H9 (cell line): ENCODE data around the gene WDFY1. TPM values are rescaled to one million over a fixed set of nuclear protein-coding genes. Genes with fewer than 3 reads are reported as not detected.
A peak's percentile ranks its signal among the peaks of the same experiment; 100 is the strongest.

Experiments used
- DNase-seq: peaks from one replicate; pipeline ENCODE4 v3.0.0-alpha.2; 2017
- H2AFZ ChIP-seq: one replicate; pipeline ENCODE4 v1.6.1; 2013; ENCODE audit warnings: mild to moderate bottlenecking, low read length, control low read depth, moderate library complexity
- H2AK5ac ChIP-seq: 2 replicates; pipeline ENCODE4 v1.6.1; 2013; ENCODE audit warnings: low read length, control low read depth, mixed read lengths; ENCODE audit not compliant: insufficient read length
- H2BK120ac ChIP-seq: one replicate; pipeline ENCODE4 v1.6.1; 2013; ENCODE audit warnings: low read depth, mild to moderate bottlenecking, low read length, control low read depth, inconsistent platforms; ENCODE audit not compliant: poor library complexity, severe bottlenecking
- H2BK12ac ChIP-seq: 2 replicates; pipeline ENCODE4 v1.6.1; 2013; ENCODE audit warnings: low read length, control low read depth, mixed read lengths, low read depth; ENCODE audit not compliant: insufficient read length
- H2BK15ac ChIP-seq: 2 replicates; pipeline ENCODE4 v1.6.1; 2013; ENCODE audit warnings: low read depth, low read length, control low read depth
- H2BK20ac ChIP-seq: one replicate; pipeline ENCODE4 v1.6.1; 2013; ENCODE audit warnings: low read depth, mild to moderate bottlenecking, low read length, control low read depth, inconsistent platforms; ENCODE audit not compliant: poor library complexity, severe bottlenecking
- H2BK5ac ChIP-seq: 2 replicates; pipeline ENCODE4 v1.6.1; 2013; ENCODE audit warnings: low read length, control low read depth, mixed read lengths; ENCODE audit not compliant: insufficient read length
- H3K14ac ChIP-seq: 2 replicates; pipeline ENCODE4 v1.6.1; 2013; ENCODE audit warnings: low read length, control low read depth; ENCODE audit not compliant: insufficient read depth
- H3K18ac ChIP-seq: 2 replicates; pipeline ENCODE4 v1.6.1; 2013; ENCODE audit warnings: low read depth, mild to moderate bottlenecking, mixed read lengths, low read length, control low read depth; ENCODE audit not compliant: insufficient read length
- H3K23ac ChIP-seq: 2 replicates; pipeline ENCODE4 v1.6.1; 2013; ENCODE audit warnings: low read length, control low read depth, mixed read lengths, low read depth; ENCODE audit not compliant: insufficient read length
- H3K23me2 ChIP-seq: 2 replicates; pipeline ENCODE4 v1.6.1; 2013; ENCODE audit warnings: low read depth, mild to moderate bottlenecking, mixed read lengths, low read length, control low read depth; ENCODE audit not compliant: insufficient read length, poor library complexity, severe bottlenecking
- H3K27ac ChIP-seq: 2 replicates; pipeline ENCODE4 v1.5.1; 2013; ENCODE audit warnings: low read length, control low read depth, mixed read lengths, low read depth; ENCODE audit not compliant: insufficient read length
- H3K27me3 ChIP-seq: 2 replicates; pipeline ENCODE4 v1.6.1; 2013; ENCODE audit warnings: low read length, control low read depth, inconsistent platforms; ENCODE audit not compliant: insufficient read depth
- H3K4ac ChIP-seq: 2 replicates; pipeline ENCODE4 v1.6.1; 2013; ENCODE audit warnings: low read depth, mild to moderate bottlenecking, control low read depth, inconsistent platforms, low read length, moderate library complexity
- H3K4me1 ChIP-seq: 2 replicates; pipeline ENCODE4 v1.6.1; 2013; ENCODE audit warnings: low read length, control low read depth, inconsistent platforms; ENCODE audit not compliant: insufficient read depth
- H3K4me2 ChIP-seq: 2 replicates; pipeline ENCODE4 v1.6.1; 2013; ENCODE audit warnings: low read length, control low read depth, mixed read lengths; ENCODE audit not compliant: insufficient read length, insufficient read depth
- H3K56ac ChIP-seq: 2 replicates; pipeline ENCODE4 v1.6.1; 2013; ENCODE audit warnings: low read depth, mild to moderate bottlenecking, mixed read lengths, low read length, control low read depth; ENCODE audit not compliant: insufficient read length
- H3K79me1 ChIP-seq: 2 replicates; pipeline ENCODE4 v1.6.1; 2013; ENCODE audit warnings: low read depth, mild to moderate bottlenecking, moderate library complexity, low read length, control low read depth, inconsistent platforms; ENCODE audit not compliant: insufficient read depth, poor library complexity, severe bottlenecking
- H3K79me2 ChIP-seq: 2 replicates; pipeline ENCODE4 v1.6.1; 2013; ENCODE audit warnings: low read length, control low read depth, inconsistent platforms; ENCODE audit not compliant: insufficient read depth
- H3K9ac ChIP-seq: 2 replicates; pipeline ENCODE4 v1.6.1; 2013; ENCODE audit warnings: low read length, control low read depth, mixed read lengths; ENCODE audit not compliant: insufficient read length; ENCODE audit errors: extremely low read depth
- H3K9me3 ChIP-seq: one replicate; pipeline ENCODE4 v1.6.1; 2013; ENCODE audit warnings: low read depth, low read length, inconsistent platforms; ENCODE audit not compliant: control insufficient read depth
- H3T11ph ChIP-seq: one replicate; pipeline ENCODE4 v1.6.1; 2013; ENCODE audit warnings: mild to moderate bottlenecking, low read length, control low read depth, inconsistent platforms
- H4K20me1 ChIP-seq: one replicate; pipeline ENCODE4 v1.6.1; 2013; ENCODE audit not compliant: control insufficient read depth, insufficient read length, insufficient read depth
- H4K5ac ChIP-seq: 2 replicates; pipeline ENCODE4 v1.6.1; 2013; ENCODE audit warnings: low read depth, mild to moderate bottlenecking, mixed read lengths, low read length, control low read depth; ENCODE audit not compliant: insufficient read length
- H4K8ac ChIP-seq: replicated peaks from 2 replicates; pipeline ENCODE4 v1.6.1; 2013; ENCODE audit warnings: low read length, control low read depth, mixed read lengths, low read depth; ENCODE audit not compliant: insufficient read length
- H4K91ac ChIP-seq: 2 replicates; pipeline ENCODE4 v1.6.1; 2013; ENCODE audit warnings: low read depth, mild to moderate bottlenecking, moderate library complexity, mixed read lengths, low read length, control low read depth; ENCODE audit not compliant: insufficient read length
- H3K27ac Mint-ChIP-seq, 3 experiments: 2 replicates in 2 of 3; 3 replicates in 1 of 3; pipeline ENCODE4 v1.8.0; 2020 to 2021; ENCODE audit warnings: mixed read lengths in 3 of 3, mild to moderate bottlenecking in 1 of 3, moderate library complexity in 1 of 3
- H3K27me3 Mint-ChIP-seq: 2 replicates; pipeline ENCODE4 v1.8.0; 2021; ENCODE audit warnings: low read depth, mild to moderate bottlenecking, moderate library complexity, mixed read lengths
- H3K36me3 Mint-ChIP-seq, 3 experiments: 2 replicates in 2 of 3; 3 replicates in 1 of 3; pipeline ENCODE4 v1.8.0; 2020 to 2021; ENCODE audit warnings: low read depth in 3 of 3, mixed read lengths in 3 of 3; ENCODE audit not compliant: insufficient read depth in 1 of 3
- H3K4me1 Mint-ChIP-seq, 2 experiments: 2 replicates each; pipeline ENCODE4 v1.8.0; 2020; ENCODE audit warnings: mixed read lengths in 2 of 2
- H3K4me3 Mint-ChIP-seq, 2 experiments: 2 replicates in 1 of 2; 3 replicates in 1 of 2; pipeline ENCODE4 v1.8.0; 2020 to 2021; ENCODE audit warnings: mild to moderate bottlenecking in 2 of 2, mixed read lengths in 2 of 2, moderate library complexity in 1 of 2
- H3K9me3 Mint-ChIP-seq, 2 experiments: 2 replicates in 1 of 2; 3 replicates in 1 of 2; pipeline ENCODE4 v1.8.0; 2020; ENCODE audit warnings: mild to moderate bottlenecking in 2 of 2, mixed read lengths in 2 of 2, moderate library complexity in 1 of 2
- WGBS: extraction: QIAGEN DNeasy Blood & Tissue Kit; methylation state at CpG from one replicate; pipeline ENCODE4 v1.1.7; 2013; ENCODE audit warnings: missing lambda C conversion rate, low lambda C conversion rate, mixed read lengths; ENCODE audit not compliant: insufficient read length; ENCODE audit errors: extremely low coverage; 5-methylcytosine and 5-hydroxymethylcytosine counted together
- total RNA-seq: library from RNA; stranded (reverse); gene quantifications from 2 replicates; pipeline ENCODE4 v1.2.1, GENCODE V29; 2021
- TF ChIP-seq, protein P1 (sequence below): fragments of 200-600 bp; sonication (generic); conservative IDR thresholded peaks from 3 replicates; pipeline ENCODE4 v1.8.0; 2021; ENCODE audit warnings: antibody characterized with exemption, mild to moderate bottlenecking

The WDFY1 gene
- total RNA-seq, 1 experiment from 2014 or later = 54.1 TPM

DNA sequence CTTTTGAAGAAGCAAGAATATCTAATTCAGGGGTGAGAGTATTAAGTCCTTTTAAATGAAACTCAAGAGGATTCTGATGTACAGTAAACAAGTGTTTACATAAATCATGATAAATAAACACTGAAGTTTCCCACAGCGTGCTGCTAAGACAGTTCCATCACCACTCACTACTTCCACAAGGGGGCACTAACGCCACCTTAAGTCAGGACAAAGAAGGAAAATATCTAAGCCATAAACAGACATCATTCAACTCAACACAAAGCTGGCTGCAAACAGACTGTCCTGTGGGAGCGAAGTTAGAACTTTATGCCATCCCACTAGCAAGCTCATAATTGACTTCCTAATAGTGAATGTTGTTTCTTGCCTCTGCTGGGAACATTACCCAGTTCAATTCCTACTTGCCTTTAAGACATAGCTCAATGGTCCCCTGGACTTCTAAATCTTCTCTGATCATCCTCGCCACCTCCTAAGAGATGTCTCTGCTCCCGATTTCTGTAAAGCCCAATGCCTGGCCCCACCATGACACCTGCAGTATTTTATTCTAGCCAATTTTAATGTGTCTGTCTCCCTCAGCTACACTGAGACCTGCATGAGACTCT, 48.6 kb upstream of the WDFY1 start:
- Histone ChIP-seq H3K79me2 (no peaks in the 10 kb centered on the region), H4K8ac (no peak overlapping the region), H3T11ph (no peak overlapping the region), H2BK120ac (no peak overlapping the region), H2BK15ac (no peak overlapping the region), H4K20me1 (no peaks in the 10 kb centered on the region), H4K5ac (no peak overlapping the region), H2BK5ac (no peak overlapping the region), H2AK5ac (no peak overlapping the region), H3K9me3 (no peaks in the 10 kb centered on the region), H3K27me3 (no peaks in the 10 kb centered on the region), H3K23ac (no peak overlapping the region), H3K4me2 (no peak overlapping the region), H3K56ac (no peak overlapping the region), H3K4ac (no peak overlapping the region), H3K9ac (no peak overlapping the region), H3K14ac (no peak overlapping the region), H4K91ac (no peak overlapping the region), H3K79me1 (no peaks in the 10 kb centered on the region), H3K27ac (no peak overlapping the region), H3K23me2 (no peaks in the 10 kb centered on the region), H3K18ac (no peak overlapping the region), H2BK20ac (no peak overlapping the region), H3K4me1 (no peaks in the 10 kb centered on the region), H2AFZ (no peak overlapping the region), H2BK12ac (no peak overlapping the region)
- H3K4me1 Mint-ChIP-seq = peaks cover 6 to 11% of the 10 kb centered on the region in 2 experiments; a peak in 3 of 4 replicates
- H3K4me3 Mint-ChIP-seq = no peak overlapping the region
- no peaks in the 10 kb centered on the region for H3K27me3 Mint-ChIP-seq
- no peaks in the 10 kb centered on the region; a peak in 1 of 5 replicates for H3K9me3 Mint-ChIP-seq
- DNase-seq = no peak
- TF ChIP-seq, protein P1, sequence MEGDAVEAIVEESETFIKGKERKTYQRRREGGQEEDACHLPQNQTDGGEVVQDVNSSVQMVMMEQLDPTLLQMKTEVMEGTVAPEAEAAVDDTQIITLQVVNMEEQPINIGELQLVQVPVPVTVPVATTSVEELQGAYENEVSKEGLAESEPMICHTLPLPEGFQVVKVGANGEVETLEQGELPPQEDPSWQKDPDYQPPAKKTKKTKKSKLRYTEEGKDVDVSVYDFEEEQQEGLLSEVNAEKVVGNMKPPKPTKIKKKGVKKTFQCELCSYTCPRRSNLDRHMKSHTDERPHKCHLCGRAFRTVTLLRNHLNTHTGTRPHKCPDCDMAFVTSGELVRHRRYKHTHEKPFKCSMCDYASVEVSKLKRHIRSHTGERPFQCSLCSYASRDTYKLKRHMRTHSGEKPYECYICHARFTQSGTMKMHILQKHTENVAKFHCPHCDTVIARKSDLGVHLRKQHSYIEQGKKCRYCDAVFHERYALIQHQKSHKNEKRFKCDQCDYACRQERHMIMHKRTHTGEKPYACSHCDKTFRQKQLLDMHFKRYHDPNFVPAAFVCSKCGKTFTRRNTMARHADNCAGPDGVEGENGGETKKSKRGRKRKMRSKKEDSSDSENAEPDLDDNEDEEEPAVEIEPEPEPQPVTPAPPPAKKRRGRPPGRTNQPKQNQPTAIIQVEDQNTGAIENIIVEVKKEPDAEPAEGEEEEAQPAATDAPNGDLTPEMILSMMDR = peak; percentile 91
- no CpG with 5 or more reads among the region's 5 CpGs for WGBS
- 0 out of 7 replicates have a peak overlapping the region, but pooled peaks of 1 of the 3 experiments have one; percentile 12 for H3K27ac Mint-ChIP-seq
- H3K36me3 Mint-ChIP-seq = peaks cover 0 to 6% (median 0%) of the 10 kb centered on the region in 3 experiments; a peak in 4 of 7 replicates
